GM19328 (cell line): Measurements from ENCODE around the gene CENPF.
"Not testable (repeated sequence)": the region's sequence is repeated elsewhere in the genome, so short reads cannot be mapped to it uniquely, and the experiment has no call there.

Experiments used
- ATAC-seq: cut with Tn5 transposase; IDR thresholded peaks from one replicate; pipeline ENCODE4 v1.9.1; 2021; ENCODE audit warnings: mild to moderate bottlenecking, moderate library complexity; ENCODE audit not compliant: unreplicated experiment

Gene CENPF

DNA sequence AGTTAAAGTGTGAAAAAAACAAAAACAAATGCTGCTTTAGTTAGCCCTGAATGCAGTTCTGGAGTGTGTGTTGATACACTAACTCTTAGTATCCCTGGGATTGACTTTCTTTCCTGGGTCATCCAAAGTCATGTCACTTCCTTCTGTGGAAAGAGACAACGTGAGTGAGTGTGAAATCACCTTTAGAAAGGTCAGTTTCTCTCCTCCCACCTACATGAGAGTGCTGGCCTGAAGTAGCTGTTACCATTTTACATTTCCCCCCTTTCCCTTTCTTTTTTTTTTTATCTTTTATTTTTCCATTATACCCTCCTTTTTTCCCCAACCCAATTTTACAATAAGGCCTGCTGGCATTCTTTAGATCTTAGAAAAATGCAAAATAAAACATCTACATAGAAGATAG lies 55.2 kb downstream of the CENPF start:
- no peak for ATAC-seq

DNA sequence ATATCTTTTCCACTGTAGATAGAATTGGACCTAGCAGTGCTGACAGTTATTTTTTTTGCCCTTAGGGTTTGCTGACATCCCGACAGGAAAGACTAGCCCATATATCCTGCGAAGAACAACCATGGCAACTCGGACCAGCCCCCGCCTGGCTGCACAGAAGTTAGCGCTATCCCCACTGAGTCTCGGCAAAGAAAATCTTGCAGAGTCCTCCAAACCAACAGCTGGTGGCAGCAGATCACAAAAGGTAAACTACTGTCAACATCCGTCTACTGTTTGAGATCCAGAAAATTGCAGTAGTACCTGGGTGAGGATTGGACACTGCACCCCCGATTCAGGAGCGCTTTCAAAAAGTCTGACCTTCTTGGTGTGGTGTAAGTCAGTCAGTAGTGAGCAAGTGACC lies 55.8 kb downstream of the CENPF start:
- ATAC-seq = no peak

DNA sequence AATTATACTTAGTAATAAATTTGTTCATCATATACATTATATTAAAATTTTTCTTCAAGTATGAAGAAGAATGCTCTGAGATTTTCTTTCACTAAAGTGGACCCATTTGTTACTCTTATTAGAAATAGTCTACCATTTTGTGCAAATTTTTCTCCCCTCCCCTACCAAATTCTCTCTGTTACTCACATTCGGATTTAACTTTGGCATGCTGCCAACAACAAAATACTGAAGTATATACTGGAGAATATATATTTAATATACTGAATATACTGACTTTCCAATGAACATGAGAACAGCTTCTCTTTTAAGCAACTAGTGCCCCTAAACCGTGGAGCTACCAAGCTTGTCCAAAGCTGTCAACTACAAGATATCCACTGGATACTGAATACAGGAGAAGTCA lies 57.2 kb downstream of the CENPF start:
- no peak for ATAC-seq

DNA sequence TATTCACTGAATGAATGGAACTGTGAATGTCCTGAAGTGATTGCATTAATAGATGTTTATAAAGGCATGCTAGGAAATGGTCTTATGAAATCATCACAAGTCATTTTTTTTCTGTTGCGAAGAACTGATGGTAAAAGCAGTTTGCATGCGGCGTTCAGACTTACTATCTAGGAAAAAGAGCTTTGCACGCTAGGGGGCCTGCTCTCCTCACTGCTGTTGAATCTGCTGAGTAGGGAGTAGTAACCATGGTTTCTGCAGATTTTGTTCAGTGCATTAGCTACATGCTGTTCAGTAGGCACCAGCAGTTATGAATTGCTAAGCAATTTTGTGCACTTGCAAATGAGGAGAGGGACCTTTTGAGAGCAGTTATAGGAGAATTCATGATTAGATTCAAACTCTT lies 57.9 kb downstream of the CENPF start:
- ATAC-seq = no peak

DNA sequence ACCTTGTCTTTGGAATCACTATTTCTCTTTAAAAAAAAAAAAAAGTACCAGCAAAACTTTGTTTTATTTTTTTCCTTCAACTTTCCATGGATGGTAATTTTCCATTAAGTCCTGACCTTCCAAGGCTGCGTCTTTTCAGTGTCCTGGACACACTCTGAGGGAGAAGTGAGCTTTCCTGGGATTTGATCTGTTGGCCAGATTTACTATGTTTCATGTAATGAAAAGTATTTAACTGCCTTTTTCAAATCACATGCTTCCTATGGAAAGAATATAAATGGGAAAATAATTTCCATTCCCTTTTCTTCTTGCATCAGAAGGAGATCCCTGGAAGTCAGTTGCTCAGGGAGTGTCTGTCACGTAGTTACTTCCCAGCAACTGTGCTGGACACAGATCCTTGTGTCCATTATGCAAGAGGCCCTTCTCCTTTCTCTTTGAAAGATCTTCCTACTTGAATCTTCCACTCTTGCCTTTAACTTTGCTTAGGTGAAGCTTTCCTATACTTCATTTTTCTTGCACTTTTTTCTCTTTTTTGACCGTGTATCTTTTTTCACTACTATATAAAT lies 59.3 kb downstream of the CENPF start:
- ATAC-seq = no peak

DNA sequence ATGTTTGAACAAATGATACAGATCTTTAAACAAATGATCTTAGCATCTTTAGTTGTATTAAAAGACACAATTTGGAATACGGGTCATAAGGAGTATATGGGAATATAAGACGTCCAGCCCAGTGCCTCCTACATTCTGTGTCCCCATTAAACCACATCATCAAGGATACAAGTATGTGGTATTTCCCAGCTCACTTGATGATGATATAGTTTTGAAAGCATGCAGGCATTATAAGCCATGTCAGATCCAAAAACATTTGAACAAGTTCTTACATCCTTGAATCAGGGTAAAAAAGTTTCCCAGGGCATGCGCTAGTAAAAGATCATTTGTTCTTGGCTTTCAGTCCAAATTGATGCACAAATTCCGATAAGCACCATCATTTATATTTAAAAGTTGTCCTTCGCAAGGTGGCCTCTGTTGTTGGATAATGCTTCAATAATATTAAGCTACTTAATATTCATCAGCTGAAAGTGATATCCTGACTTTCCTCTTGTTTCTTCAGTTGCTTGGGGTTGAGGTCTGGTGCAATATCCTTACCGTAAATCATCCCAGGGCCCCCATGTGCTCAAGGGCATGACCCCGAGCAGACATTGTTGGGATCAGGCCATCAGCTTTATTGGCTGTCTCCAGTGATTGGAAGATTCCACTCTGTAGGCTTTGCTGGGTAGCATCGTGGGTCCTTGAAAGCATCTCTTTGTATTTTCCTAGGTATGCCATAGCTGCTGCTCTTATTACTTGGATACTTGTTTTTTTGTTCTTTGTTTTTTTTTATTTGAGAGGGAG lies 61.8 kb downstream of the CENPF start:
- ATAC-seq = no peak

DNA sequence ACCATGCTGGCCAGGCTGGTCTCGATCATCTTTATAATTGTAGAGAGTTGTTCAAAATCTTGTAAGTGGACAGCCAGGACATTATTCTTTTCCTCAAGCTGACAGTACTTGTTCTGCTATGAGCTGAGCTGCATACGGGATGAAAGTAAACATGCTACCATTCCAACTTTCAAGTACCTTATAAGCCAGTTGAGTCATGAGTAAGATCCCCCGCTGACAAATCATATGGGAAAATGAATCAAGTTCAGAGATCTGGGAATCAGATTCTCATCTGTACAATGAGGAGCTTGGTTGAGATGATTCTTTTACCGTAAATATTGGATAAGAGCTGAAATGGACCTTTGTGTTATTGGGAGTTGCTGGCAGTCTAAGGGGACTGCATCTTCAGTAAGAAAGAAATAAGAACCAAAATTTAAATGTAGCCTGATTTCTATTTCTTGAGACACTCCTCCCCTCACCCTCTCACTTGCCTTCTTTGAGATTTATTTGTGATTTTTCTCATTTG lies 62.7 kb downstream of the CENPF start:
- no peak for ATAC-seq

DNA sequence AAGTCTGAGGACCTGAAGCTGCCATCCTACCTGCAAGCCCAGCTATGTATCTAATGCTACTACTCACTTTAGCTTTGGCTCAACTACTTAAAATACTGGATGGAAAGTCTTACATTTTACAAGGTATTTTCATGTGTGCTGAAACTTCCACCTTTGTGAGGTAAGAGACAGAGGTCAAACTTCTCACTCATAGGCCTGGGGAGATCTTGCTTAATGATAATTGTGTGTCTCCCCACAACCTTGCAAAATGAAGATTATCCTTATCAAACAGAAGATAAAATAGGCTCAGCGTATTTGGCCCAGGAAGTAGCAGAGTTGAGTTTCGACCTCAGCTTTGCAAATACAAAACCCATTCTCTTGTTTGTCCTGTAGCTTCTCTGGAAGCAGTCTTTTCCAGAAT lies 63.7 kb downstream of the CENPF start:
- ATAC-seq = no peak

DNA sequence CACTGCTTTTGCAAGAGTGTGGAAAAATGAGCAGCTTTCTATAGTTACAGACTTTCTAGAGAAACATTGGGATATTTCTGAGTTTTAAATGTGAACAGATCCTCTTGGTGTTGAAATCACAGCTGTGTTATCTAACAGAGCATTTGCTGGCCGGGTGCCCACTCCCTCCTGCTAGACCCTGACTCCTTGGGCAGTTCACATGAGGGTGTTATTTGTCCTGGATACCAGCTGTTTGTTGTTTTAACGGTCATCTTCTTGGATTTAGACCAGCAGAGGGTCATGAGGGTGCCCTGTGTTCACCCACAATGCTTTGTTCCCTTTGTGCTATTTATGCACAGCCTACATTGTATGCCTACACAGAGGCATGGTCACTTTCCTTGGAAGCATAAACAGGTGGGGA lies 67.1 kb downstream of the CENPF start:
- ATAC-seq = no peak

DNA sequence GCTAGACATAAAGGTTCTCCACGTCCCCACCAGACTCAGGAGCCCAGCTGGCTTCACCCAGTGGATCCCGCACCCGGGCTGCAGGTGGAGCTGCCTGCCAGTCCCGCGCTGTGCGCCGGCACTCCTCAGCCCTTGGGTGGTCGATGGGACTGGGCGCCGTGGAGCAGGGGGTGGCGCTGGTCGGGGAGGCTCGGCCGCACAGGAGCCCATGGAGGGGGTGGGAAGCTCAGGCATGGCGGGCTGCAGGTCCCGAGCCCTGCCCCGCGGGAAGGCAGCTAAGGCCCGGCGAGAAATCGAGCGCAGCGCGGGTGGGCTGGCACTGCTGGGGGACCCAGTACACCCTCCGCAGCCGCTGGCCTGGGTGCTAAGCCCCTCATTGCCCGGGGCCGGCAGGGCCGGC lies 70.0 kb downstream of the CENPF start:
- not testable (repeated sequence) for ATAC-seq

DNA sequence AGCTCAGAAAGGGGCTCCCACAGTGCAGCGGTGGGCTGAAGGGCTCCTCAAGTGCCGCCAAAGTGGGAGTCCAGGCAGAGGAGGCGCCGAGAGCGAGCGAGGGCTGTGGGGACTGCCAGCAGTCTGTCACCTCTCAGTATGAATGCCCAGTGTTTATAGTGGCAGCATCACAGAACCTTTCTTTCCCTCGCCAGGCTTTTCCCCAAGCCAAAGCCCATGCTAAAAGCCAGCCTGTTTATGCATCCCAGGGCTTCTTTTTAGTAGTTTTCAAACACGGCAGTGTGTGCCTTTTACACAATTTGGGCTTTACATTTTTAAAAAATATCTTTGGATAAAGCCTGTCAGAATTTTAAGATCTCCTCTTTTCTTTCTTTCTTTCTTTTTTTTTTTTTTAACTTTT lies 70.6 kb downstream of the CENPF start:
- no peak for ATAC-seq

DNA sequence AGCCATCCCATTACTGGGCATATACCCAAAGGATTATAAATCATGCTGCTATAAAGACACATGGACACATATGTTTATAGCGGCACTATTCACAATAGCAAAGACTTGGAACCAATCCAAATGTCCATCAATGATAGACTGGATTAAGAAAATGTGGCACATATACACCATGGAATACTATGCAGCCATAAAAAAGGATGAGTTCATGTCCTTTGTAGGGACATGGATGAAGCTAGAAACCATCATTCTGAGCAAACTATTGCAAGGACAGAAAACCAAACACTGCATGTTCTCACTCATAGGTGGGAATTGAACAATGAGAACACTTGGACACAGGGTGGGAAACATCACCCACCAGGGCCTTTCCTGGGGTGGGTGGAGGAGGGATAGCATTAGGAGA lies 72.5 kb downstream of the CENPF start:
- ATAC-seq = not testable (repeated sequence)

DNA sequence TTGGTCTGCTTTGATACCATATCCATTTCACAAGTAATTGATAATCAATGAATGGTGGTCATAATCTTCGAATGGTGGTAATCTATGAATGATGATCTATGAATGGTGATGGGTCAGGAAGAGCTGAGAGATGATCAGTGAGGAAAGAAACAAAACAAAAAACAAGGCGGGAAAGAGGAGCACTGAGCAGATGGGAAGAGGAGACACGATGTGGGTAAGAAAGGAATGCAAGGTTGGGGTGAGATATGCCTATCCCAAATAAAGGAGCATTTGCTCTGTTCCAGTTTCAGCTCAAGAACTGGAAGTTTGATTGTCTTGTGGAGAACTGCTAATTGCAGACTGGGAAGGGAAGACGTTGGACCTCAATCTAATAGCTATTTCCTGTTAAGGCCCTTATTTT lies 73.8 kb downstream of the CENPF start:
- ATAC-seq = no peak

DNA sequence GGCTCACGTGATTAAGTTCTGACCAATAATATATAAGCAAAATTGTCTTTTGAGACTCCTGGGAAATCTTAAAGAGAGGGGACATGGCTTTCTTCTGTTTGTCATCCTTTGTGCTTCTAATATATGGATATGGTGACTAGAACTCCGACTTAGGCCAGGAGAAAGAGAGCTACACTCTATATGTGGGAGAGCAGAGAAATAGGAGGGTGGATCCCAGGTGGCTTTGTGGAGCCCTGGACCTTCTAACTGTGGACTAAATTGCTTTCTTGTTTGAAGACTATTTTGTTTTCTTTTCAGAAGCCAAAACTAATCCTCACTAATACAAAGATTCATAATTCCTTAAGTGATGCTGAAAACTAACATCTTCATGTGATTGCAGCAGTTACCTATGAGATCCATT lies 75.0 kb downstream of the CENPF start:
- no peak for ATAC-seq

DNA sequence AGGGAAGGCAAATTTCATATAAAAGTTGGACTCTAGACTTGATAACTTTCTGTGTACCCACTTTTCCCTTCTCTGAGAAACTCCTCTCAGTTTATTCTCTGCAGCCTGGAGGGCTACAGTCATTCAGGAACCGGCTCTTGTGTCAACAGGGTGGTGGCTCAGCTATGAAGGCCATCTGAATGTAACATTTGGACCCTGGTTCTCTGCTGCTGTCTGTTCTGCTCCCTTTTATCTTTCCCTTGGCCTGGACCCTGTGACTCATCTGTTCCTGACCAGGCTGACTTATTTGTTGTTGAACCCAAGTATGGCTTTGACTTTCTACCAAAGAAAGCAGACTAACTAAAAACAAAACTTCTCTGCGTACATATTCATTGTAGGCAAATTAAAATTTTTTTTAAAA lies 75.4 kb downstream of the CENPF start:
- no peak for ATAC-seq

DNA sequence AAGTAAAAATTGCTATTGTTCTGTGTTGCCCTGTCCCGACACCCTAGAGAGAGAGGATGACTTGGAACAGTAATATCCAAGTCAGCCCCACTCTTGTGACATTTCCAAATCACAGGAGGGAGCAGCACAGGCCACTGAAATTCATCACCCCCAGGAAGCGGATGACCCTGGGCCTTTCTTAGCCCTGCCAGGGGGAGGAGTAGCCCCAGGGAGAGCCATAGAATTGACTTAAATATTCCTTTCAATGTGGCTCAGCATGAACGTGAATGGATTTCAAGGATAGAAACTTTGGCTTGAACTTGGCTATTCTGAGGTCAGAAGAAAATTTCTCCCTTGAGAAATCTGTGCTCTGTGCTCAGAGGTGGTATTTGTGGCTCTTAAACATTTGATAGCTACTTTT lies 80.6 kb downstream of the CENPF start:
- ATAC-seq = no peak

DNA sequence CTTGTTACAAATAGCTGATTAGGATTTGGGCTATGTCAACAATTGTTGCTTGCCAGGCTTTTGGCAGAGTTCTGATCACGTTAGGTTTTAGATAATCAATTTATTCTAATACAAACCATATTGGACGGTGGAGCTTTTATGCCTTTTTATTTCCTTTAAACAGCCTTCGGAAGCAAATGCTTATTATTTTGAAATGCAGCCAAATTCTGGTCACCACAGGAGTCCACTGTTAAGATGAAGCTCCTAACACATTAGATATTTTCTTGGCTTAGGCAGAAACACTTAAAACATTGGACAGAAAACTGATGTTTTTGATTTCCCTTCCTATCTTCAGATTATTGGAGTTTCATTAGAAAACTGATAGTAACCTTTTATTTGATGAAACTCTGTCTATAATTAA lies 82.9 kb downstream of the CENPF start:
- no peak for ATAC-seq

DNA sequence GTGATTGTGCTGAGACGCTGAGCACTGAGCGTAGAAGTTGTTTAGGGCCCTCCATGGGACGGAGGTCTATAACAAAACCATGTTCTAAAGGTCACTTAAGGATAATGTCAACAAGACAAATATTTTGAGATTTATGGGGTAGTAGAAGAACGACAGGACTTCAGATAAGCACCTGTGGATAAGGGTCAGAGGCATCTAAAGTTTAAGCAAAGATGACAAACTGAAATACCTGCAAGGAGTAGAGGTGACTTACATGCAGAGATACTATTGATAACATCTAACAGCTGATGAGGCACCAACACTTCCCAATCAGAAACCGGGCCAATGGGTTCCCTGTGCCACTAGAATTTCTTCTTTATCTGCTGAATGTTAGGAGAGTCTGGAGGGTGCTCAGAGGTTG lies 83.5 kb downstream of the CENPF start:
- no peak for ATAC-seq

DNA sequence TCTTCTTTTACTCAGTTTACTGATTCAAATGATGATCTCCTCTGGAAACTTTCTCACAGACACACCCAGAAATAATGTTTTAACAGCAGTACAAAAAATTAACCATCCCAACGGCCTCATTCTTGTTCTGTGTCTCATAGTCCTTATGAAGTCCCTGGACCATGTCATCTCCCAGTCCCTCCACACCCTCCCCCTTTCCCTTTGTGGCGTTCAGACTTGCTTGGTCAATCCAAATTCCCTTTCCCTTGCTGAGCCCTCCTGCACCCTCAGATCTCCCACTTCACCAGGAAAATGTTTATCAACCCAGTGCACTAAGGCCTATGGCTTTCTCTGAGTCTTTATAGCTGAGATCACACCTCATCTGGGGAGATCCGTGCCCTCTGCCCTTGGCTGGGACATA lies 85.9 kb downstream of the CENPF start:
- ATAC-seq = no peak

DNA sequence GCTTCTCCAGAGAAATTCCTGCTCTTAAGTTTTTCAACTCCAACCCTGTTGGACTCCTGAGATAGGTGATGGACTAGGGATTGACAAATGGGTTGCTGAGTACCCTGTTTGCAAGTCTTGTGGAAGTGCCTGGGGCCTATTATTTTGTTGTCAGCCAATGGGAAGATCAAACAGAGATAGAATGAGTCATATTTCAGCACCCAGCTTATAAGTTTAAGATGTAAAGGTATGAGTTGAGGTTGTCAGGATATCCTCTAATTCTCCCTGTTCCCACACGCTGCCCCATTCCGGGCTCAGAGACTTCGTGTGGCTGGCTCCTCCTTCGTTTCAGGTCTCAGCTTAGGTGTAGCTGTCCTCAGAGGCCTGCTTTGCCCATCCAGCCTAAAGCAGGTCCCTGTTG lies 91.8 kb downstream of the CENPF start:
- no peak for ATAC-seq

DNA sequence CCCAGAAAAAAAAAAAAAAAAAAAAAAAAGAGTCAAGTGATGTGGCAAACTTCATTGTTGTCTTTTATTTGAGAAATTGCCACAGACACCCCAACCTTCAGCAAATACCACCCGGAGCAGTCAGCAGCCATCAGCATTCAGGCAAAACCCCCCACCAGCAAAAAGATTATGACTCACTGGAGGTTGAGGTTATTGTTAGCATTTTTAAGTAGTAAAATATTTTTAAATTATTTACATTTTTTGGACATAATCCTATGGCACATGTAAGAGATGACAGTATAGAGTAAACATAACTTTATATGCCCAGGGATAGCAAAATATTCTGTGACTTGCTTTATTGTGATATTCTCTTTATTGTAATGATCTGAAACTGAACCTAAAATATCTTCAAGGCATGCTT lies 95.6 kb downstream of the CENPF start:
- ATAC-seq = no peak

DNA sequence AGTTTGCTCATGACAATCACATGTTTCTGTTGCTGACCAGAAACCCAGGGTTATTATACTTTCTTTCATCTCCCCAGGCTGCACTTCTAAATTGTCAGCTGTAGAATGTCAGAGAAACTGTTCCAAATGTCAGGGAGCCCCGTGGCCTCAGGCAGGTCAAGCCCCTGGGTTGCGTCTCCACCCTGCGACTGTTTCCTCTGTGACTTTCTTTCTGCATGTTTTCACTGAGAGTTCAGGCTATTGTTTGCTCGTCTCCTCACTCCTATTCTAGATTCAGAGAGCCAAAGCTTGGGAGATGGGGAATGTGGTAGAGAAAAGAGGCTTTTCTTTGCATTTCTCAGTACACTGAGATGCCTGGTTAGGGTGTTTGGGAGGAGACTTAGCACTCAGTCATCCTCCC lies 97.4 kb downstream of the CENPF start:
- ATAC-seq = no peak

DNA sequence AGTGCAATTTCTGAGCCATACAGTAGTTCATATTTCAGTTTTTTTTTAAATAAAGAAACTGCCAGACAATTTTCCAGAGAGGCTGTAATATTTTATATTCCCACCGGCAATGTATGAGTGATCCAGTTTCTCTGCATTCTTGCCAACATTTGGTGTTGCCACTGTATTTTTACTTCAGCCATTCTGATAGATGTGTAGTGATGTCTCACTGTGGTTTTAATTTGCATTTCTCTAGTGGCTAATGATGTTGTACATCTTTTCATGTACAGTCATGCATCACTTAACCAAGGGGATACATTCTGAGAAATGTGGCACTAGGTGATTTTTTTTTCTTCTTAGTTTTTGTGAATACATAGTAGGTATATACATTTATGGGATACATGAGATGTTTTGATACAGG lies 99.6 kb downstream of the CENPF start:
- ATAC-seq = no peak
